ENCODE data around the gene SPATS2L. TPM values are rescaled to one million over a fixed set of nuclear protein-coding genes. Genes with fewer than 3 reads are reported as not detected.

SPATS2L gene
- polyA plus RNA-seq, 1 of the 3 experiments (the other 2 are of a cell fraction), result 86.8 TPM

DNA sequence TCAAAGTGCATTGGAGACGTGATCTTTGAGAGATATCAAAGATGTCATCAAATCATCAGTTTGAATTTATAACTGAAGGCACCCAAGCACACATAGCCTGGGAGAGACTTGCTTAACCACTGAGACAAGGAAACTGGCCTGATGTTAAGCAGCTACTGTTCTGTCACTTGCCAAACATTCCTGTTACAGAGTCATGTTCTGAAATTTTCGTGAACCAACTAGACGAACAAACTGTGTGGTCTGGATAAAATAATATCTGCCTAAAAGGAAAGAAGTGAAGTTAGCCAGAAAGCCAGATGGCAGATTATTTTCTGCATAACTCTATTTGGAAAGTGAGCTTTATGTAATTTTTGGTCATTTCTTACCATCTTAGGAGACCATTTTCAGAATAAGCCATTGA lies 51.4 kb downstream of the SPATS2L start (continued):
- TF ChIP-seq, protein P1, sequence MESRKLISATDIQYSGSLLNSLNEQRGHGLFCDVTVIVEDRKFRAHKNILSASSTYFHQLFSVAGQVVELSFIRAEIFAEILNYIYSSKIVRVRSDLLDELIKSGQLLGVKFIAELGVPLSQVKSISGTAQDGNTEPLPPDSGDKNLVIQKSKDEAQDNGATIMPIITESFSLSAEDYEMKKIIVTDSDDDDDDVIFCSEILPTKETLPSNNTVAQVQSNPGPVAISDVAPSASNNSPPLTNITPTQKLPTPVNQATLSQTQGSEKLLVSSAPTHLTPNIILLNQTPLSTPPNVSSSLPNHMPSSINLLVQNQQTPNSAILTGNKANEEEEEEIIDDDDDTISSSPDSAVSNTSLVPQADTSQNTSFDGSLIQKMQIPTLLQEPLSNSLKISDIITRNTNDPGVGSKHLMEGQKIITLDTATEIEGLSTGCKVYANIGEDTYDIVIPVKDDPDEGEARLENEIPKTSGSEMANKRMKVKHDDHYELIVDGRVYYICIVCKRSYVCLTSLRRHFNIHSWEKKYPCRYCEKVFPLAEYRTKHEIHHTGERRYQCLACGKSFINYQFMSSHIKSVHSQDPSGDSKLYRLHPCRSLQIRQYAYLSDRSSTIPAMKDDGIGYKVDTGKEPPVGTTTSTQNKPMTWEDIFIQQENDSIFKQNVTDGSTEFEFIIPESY (IDR thresholded peaks at IDR 0.05; ENCODE audit: borderline replicate concordance, low read depth), result no peak
- no peak for TF ChIP-seq RFX5 (IDR thresholded peaks at IDR 0.05; ENCODE audit: low read length)

DNA sequence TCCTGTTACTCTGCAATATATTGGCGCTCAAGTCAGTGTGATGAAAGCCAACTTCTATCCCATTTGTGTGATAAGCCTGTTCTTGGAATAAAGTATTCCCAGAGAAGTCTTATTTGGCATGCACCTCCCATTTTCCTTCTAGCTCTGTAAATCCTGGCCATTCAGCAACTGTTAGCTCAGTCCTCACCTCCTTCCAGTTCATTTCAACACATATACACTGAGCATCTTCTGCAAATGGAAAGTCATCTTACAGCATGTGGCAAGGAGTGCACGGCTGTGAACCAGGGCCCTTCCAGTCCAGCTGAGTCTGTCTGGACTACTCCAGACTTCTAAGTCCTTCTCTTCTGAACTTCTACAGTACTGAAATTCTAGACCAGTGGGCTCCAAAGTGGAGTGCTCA lies 53.1 kb downstream of the SPATS2L start:
- Histone ChIP-seq H3K4me1 (ENCODE audit: control insufficient read depth in 1 of 2, insufficient read depth in 2 of 2, low read depth in 1 of 2, low read length in 1 of 2) (peaks cover 11 to 19% of the 10 kb centered on the region in 2 experiments; a peak in 2 of 4 replicates), H2AFZ (ENCODE audit: low read depth) (no peak overlapping the region), H3K27me3 (ENCODE audit: insufficient read depth) (no peaks in the 10 kb centered on the region), H3K9me3 (no peaks in the 10 kb centered on the region), H3K36me3 (replicated peaks in 1 of 2; ENCODE audit: control insufficient read depth in 1 of 2, insufficient read depth in 2 of 2, low read length in 1 of 2) (no peaks in the 10 kb centered on the region), H3K9me2 (no peaks in the 10 kb centered on the region), H4K20me1 (ENCODE audit: insufficient read depth) (peaks cover 14% of the 10 kb centered on the region), H3K4me2 (no peak overlapping the region), H3K4me3 (ENCODE audit: low read depth in 2 of 2, low read length in 1 of 2) (no peak overlapping the region), H3K9ac (no peak overlapping the region), H3F3A (replicated peaks; ENCODE audit: insufficient read depth) (peaks cover 4% of the 10 kb centered on the region), H3K79me2 (ENCODE audit: insufficient read depth) (peaks cover 76% of the 10 kb centered on the region), H3K27ac (ENCODE audit: low read depth in 2 of 2, low read length in 1 of 2) (no peak overlapping the region)
- 92% methylated on average over 2 of the region's 2 CpGs for WGBS (ENCODE audit: low lambda C conversion rate)
- TF ChIP-seq GABPA (IDR thresholded peaks at IDR 0.05; ENCODE audit: low read depth) (no peak), FOSL2 (IDR thresholded peaks at IDR 0.05; ENCODE audit: borderline replicate concordance, low read depth) (no peak), GATA2 (CRISPR knock-in tag; IDR thresholded peaks at IDR 0.05) (no peak)
- TF ChIP-seq, protein P2, sequence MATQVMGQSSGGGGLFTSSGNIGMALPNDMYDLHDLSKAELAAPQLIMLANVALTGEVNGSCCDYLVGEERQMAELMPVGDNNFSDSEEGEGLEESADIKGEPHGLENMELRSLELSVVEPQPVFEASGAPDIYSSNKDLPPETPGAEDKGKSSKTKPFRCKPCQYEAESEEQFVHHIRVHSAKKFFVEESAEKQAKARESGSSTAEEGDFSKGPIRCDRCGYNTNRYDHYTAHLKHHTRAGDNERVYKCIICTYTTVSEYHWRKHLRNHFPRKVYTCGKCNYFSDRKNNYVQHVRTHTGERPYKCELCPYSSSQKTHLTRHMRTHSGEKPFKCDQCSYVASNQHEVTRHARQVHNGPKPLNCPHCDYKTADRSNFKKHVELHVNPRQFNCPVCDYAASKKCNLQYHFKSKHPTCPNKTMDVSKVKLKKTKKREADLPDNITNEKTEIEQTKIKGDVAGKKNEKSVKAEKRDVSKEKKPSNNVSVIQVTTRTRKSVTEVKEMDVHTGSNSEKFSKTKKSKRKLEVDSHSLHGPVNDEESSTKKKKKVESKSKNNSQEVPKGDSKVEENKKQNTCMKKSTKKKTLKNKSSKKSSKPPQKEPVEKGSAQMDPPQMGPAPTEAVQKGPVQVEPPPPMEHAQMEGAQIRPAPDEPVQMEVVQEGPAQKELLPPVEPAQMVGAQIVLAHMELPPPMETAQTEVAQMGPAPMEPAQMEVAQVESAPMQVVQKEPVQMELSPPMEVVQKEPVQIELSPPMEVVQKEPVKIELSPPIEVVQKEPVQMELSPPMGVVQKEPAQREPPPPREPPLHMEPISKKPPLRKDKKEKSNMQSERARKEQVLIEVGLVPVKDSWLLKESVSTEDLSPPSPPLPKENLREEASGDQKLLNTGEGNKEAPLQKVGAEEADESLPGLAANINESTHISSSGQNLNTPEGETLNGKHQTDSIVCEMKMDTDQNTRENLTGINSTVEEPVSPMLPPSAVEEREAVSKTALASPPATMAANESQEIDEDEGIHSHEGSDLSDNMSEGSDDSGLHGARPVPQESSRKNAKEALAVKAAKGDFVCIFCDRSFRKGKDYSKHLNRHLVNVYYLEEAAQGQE (IDR thresholded peaks at IDR 0.05; ENCODE audit: low read depth, low read length), result no peak
- no peak for DNase-seq
- ChIA-PET CTCF (interaction anchor here (0.8 to 2.4 kb wide), 4 partner anchors 17 to 388 kb away, joined by 3 to 10 read pairs (median 4); no protein-coding TSS in a partner anchor), POLR2A (no interaction called here)

DNA sequence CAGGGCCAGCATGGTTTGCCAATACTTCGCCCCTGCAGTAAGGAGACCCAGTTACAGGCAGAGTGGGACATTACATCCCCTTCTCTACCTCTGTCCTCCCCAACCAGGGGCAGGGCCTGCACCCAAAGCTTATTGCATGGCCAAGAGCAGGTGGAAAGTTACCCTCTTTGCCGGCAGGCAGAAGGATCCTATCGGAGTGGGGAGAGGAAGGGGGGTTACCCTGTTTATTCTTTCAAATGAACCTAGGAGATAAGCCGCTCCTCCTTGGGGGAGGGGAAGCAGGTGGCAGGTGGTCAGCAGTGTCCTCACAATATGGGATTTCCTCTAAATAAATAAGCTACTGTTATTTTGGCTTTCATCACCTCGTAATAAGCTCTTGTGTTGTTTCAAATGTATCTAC lies 53.9 kb downstream of the SPATS2L start:
- 99% methylated on average over 5 of the region's 5 CpGs for WGBS (ENCODE audit: low lambda C conversion rate)
- Histone ChIP-seq H3K9me3 (no peaks in the 10 kb centered on the region), H3K4me3 (ENCODE audit: low read depth in 2 of 2, low read length in 1 of 2) (no peak overlapping the region), H3F3A (replicated peaks; ENCODE audit: insufficient read depth) (peaks cover 4% of the 10 kb centered on the region), H3K27me3 (ENCODE audit: insufficient read depth) (no peaks in the 10 kb centered on the region), H3K36me3 (replicated peaks in 1 of 2; ENCODE audit: control insufficient read depth in 1 of 2, insufficient read depth in 2 of 2, low read length in 1 of 2) (no peaks in the 10 kb centered on the region), H4K20me1 (ENCODE audit: insufficient read depth) (peaks cover 14% of the 10 kb centered on the region), H3K9ac (no peak overlapping the region), H3K4me1 (ENCODE audit: control insufficient read depth in 1 of 2, insufficient read depth in 2 of 2, low read depth in 1 of 2, low read length in 1 of 2) (peaks cover 11 to 23% of the 10 kb centered on the region in 2 experiments; a peak in 2 of 4 replicates), H2AFZ (ENCODE audit: low read depth) (no peak overlapping the region), H3K79me2 (ENCODE audit: insufficient read depth) (peaks cover 77% of the 10 kb centered on the region), H3K4me2 (no peak overlapping the region), H3K9me2 (no peaks in the 10 kb centered on the region), H3K27ac (ENCODE audit: low read depth in 2 of 2, low read length in 1 of 2) (no peak overlapping the region)
- DNase-seq, result no peak
- POLR2A ChIA-PET, result no interaction called here
- CTCF ChIA-PET, result interaction anchor here (1.1 to 2.4 kb wide), 3 partner anchors 18 to 121 kb away, joined by 3 to 10 read pairs (median 6); no protein-coding TSS in a partner anchor
- TF ChIP-seq GATA2 (CRISPR knock-in tag; IDR thresholded peaks at IDR 0.05) (no peak), MXI1 (IDR thresholded peaks at IDR 0.05; ENCODE audit: low read depth, low read length) (no peak), ELF1 (IDR thresholded peaks at IDR 0.05) (no peak), RAD21 (IDR thresholded peaks at IDR 0.05; ENCODE audit: low read length) (no peak), GABPA (IDR thresholded peaks at IDR 0.05; ENCODE audit: low read depth) (no peak), RFX5 (IDR thresholded peaks at IDR 0.05; ENCODE audit: low read length) (no peak), RXRA (IDR thresholded peaks at IDR 0.05; ENCODE audit: borderline replicate concordance, low read depth) (no peak), SMC3 (IDR thresholded peaks at IDR 0.05; ENCODE audit: low read depth, low read length) (no peak), TEAD4 (IDR thresholded peaks at IDR 0.05; ENCODE audit: borderline replicate concordance, insufficient read depth) (no peak), NFIC (IDR thresholded peaks at IDR 0.05; ENCODE audit: borderline replicate concordance) (no peak), POLR2AphosphoS5 (IDR thresholded peaks at IDR 0.05; ENCODE audit: low read depth, low read length) (no peak), CHD2 (IDR thresholded peaks at IDR 0.05; ENCODE audit: low read length, partially characterized antibody) (no peak)
- TF ChIP-seq, protein P3, sequence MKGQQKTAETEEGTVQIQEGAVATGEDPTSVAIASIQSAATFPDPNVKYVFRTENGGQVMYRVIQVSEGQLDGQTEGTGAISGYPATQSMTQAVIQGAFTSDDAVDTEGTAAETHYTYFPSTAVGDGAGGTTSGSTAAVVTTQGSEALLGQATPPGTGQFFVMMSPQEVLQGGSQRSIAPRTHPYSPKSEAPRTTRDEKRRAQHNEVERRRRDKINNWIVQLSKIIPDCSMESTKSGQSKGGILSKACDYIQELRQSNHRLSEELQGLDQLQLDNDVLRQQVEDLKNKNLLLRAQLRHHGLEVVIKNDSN (IDR thresholded peaks at IDR 0.05; ENCODE audit: borderline replicate concordance, low read depth), result no peak
- TF ChIP-seq, protein P4, sequence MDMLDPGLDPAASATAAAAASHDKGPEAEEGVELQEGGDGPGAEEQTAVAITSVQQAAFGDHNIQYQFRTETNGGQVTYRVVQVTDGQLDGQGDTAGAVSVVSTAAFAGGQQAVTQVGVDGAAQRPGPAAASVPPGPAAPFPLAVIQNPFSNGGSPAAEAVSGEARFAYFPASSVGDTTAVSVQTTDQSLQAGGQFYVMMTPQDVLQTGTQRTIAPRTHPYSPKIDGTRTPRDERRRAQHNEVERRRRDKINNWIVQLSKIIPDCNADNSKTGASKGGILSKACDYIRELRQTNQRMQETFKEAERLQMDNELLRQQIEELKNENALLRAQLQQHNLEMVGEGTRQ (IDR thresholded peaks at IDR 0.05; ENCODE audit: borderline replicate concordance, low read depth, low read length), result no peak
- TF ChIP-seq, protein P5, sequence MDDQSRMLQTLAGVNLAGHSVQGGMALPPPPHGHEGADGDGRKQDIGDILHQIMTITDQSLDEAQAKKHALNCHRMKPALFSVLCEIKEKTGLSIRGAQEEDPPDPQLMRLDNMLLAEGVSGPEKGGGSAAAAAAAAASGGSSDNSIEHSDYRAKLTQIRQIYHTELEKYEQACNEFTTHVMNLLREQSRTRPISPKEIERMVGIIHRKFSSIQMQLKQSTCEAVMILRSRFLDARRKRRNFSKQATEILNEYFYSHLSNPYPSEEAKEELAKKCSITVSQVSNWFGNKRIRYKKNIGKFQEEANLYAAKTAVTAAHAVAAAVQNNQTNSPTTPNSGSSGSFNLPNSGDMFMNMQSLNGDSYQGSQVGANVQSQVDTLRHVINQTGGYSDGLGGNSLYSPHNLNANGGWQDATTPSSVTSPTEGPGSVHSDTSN (IDR thresholded peaks at IDR 0.05), result no peak
